GM10266 (cell line): Measurements from ENCODE around the gene ABHD17C.

Source experiments
- DNase-seq: peaks from one replicate; pipeline ENCODE4 v3.0.0; 2012; ENCODE audit errors: extremely low spot score
- CTCF ChIP-seq: IDR thresholded peaks from 2 replicates; pipeline ENCODE4 v1.5.1; 2012; ENCODE audit warnings: mild to moderate bottlenecking, low read depth; ENCODE audit not compliant: control insufficient read depth, insufficient read depth; ENCODE audit errors: missing control alignments

Gene ABHD17C

GRCh38 chr15:80689294-80689693, 5.8 kb upstream of the ABHD17C start:
- TF ChIP-seq CTCF = no peak
- DNase-seq = no peak

GRCh38 chr15:80689716-80690115, 5.4 kb upstream of the ABHD17C start:
- TF ChIP-seq CTCF = no peak
- no peak for DNase-seq

GRCh38 chr15:80691575-80691974, 3.5 kb upstream of the ABHD17C start:
- no peak for DNase-seq
- TF ChIP-seq CTCF = no peak

- peak; percentile 44 for DNase-seq
- TF ChIP-seq CTCF = no peak
Observed at GRCh38 chr15:80693682-80694610, 1.2 kb upstream of the ABHD17C start.

GRCh38 chr15:80694611-80695098, 455 bp upstream of the ABHD17C start:
- DNase-seq = peak; percentile 21
- no peak for TF ChIP-seq CTCF

- TF ChIP-seq CTCF = no peak
- DNase-seq = no peak
Observed at GRCh38 chr15:80695911-80696661, 976 bp downstream of the ABHD17C start.

- DNase-seq = no peak
- no peak for TF ChIP-seq CTCF
Observed at GRCh38 chr15:80697075-80697685, 2.1 kb downstream of the ABHD17C start.
